ENCODE data around the gene ZNF283. TPM values are rescaled to one million over a fixed set of nuclear protein-coding genes. Genes with fewer than 3 reads are reported as not detected.

The ZNF283 gene
- total RNA-seq (ENCODE audit: low replicate concordance): 12.5 and 29.9 TPM in 2 replicates

- TF ChIP-seq, protein P1, sequence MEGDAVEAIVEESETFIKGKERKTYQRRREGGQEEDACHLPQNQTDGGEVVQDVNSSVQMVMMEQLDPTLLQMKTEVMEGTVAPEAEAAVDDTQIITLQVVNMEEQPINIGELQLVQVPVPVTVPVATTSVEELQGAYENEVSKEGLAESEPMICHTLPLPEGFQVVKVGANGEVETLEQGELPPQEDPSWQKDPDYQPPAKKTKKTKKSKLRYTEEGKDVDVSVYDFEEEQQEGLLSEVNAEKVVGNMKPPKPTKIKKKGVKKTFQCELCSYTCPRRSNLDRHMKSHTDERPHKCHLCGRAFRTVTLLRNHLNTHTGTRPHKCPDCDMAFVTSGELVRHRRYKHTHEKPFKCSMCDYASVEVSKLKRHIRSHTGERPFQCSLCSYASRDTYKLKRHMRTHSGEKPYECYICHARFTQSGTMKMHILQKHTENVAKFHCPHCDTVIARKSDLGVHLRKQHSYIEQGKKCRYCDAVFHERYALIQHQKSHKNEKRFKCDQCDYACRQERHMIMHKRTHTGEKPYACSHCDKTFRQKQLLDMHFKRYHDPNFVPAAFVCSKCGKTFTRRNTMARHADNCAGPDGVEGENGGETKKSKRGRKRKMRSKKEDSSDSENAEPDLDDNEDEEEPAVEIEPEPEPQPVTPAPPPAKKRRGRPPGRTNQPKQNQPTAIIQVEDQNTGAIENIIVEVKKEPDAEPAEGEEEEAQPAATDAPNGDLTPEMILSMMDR (IDR thresholded peaks at IDR 0.05; ENCODE audit: insufficient read depth, low read length): no peak
- H3K4me3 ChIP-seq (ENCODE audit: low read depth, low read length): peak within 1 kb of the TSS; percentile 94
- DNase-seq (ENCODE audit: low read depth): peak; percentile 88
Measured at GRCh38 chr19:43826787-43827754, at the start of gene ZNF283. TSS of gene ZNF283 (plus strand) at chr19:43827321. CDS start at chr19:43833505, 6,184 bp downstream.

- no peak overlapping the region for H3K4me3 ChIP-seq (ENCODE audit: low read depth, low read length)
- no peak for DNase-seq (ENCODE audit: low read depth)
- TF ChIP-seq, protein P1 (IDR thresholded peaks at IDR 0.05; ENCODE audit: insufficient read depth, low read length): no peak
Measured at GRCh38 chr19:43778651-43779050, 48.5 kb upstream of the ZNF283 start.

DNA sequence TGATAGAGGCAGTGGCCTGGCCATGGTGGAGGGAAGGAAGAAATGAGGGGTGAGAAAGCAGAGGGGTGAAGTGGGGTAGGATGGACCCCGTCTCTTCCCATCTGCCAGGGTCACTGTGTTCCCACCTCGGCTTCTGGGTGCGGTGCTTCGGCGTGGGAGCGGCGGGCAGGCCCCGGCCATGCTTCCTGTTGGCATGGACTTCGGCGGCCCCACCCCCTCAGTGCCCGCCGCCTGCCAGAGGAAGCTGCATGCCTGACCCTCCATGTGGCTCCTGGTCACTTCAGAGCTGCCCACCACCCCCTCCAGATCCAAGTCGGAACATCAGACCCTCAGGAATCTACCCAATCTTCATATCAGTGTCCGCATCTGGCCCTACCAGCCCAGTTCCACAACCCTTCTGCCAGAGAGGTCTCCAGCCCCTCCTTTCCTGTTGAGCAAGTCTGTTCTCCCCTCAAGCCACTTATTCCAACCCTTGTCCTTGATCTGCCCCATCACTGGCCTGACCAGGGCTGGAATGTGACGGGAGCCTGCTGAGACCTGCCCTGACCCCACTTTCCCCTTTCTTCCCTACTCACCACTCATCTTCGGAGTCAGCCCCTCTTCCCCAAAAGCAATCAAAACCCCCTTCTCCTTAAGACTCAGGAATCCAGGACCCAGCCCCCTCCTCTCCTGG, 47.8 kb upstream of the ZNF283 start:
- TF ChIP-seq, protein P1 (IDR thresholded peaks at IDR 0.05; ENCODE audit: insufficient read depth, low read length): no peak
- peak overlapping the region; percentile 59 for H3K4me3 ChIP-seq (ENCODE audit: low read depth, low read length)
- DNase-seq (ENCODE audit: low read depth): no peak

DNA sequence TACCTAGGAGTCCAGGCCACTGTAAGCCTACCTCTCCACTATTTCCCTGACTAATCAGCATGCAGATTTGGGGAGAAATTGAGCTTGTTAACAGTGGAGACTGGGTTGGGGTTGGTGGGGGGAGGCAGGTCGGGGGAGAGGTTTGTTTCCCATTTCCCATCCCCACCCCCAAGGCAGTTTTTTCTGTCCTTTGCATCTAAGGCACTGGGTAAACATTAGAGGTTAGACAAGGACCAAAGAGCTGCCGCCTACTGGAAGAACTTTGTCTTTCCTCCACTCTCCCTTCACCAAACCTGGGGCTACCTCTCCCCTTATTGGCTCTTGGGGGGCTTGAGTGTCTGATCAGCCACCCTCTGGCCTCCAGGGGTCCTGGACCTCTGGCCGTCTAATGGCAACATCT, 47.3 kb upstream of the ZNF283 start:
- TF ChIP-seq, protein P1 (IDR thresholded peaks at IDR 0.05; ENCODE audit: insufficient read depth, low read length): peak; percentile 7
- DNase-seq (ENCODE audit: low read depth): no peak
- peak overlapping the region; percentile 59 for H3K4me3 ChIP-seq (ENCODE audit: low read depth, low read length)

- DNase-seq (ENCODE audit: low read depth): peak; percentile 58
- peak within 1 kb of the TSS; percentile 59 for H3K4me3 ChIP-seq (ENCODE audit: low read depth, low read length)
- TF ChIP-seq, protein P1 (IDR thresholded peaks at IDR 0.05; ENCODE audit: insufficient read depth, low read length): no peak
Measured at GRCh38 chr19:43780706-43781525, 46.2 kb upstream of the ZNF283 start, which contains the start of gene KCNN4. TSS of gene KCNN4 (minus strand) at chr19:43780973. CDS start at chr19:43780861, 112 bp downstream.

Measured in fibroblast of the aortic adventitia (primary cell).